ENCODE data around the gene RSPO4.

- no peak for TF ChIP-seq POLR2A (IDR thresholded peaks at IDR 0.05)
- no peak for TF ChIP-seq POLR2AphosphoS5 (IDR thresholded peaks at IDR 0.05)
Measured at GRCh38 chr20:1038205-1038604, 36.1 kb upstream of the RSPO4 start.

Measured in gastroesophageal sphincter (tissue), 2 donors.